HG03135 (cell line): Measurements from ENCODE around the gene PROC.

Source experiments
- ATAC-seq: cut with Tn5 transposase; IDR thresholded peaks from one replicate; pipeline ENCODE4 v1.9.1; 2021; ENCODE audit warnings: mild to moderate bottlenecking, moderate library complexity; ENCODE audit not compliant: unreplicated experiment

The PROC gene

DNA sequence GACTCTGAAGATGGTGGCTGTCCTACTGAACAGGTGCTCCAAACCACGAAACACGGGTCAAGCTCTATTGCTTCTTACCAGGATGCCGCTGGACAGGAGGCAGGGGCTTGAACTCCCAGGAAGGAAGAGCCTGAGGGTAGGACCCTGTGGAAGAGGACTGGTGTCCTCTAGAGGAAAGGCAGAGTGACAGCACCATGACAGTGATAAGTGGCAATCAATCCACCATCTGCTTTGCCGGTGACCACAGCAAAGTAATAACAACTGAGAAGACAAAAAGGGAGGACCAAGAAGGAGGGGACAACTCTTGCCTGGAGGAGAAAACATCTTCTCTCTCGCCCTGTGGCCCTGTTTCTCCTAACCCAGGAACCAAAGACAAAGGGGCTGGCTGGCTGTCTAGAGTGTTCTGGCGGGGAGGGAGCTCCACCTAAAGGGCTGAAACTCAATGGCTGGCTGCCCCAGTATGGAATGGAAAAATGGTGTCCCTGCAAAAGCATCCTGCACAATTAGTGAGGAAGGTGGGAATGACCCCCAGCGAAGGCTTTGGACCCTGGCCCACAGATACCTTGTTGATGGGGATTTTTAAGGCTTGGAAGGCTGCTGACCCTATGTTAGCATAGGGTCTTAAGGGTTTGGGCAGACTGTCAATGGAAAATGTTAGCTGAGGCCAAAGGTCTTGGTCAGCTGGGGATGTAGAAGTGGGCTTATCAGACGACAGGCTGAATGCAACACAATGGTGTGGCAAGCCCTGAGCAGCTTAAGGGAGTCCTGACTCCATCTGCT is 35.4 kb downstream of the PROC start:
- ATAC-seq = no peak

DNA sequence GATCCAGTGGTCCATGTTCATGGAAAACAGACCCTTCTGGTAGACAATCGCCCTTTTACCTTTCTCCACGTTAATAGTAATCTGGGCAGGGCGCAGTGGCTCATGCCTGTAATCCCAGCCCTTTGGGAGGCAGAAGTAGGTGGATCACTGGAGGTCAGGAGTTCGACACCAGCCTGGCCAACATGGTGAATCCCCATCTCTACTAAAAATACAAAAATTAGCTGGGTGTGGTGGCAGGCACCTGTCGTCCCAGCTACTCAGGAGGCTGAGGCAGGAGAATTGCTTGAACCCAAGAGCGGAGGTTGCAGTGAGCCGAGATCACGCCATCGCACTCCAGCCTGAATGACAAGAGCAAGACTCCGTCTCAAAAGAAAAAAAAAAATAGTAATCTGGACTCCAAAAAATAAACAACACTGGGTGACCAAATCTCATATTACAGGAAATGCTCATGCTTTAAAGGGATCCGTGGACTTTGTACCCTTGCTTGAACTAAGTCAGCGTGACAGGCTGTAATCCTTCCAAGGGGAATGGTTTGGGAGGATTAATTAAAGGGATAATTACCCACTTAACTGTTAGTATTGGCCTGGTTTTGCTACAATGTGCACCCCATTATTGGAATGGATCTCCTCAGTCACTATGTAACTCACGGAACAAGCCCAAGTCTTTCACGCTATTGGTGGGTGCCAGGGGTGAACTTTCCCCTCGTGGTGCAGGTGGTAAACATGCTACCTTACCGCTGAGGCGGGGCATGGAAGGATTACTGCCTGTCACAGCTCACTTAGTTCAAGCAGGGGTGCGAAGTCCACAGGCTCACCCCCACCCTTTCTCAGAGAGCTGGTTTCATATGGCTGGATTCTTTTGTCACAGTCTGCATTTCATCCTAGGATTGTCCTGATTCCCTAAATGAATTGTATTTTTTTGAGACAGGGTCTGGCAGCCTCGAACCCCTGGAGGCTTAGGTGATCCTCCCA is 36.7 kb downstream of the PROC start:
- no peak for ATAC-seq

- ATAC-seq = no peak
Measured at GRCh38 chr2:127455566-127456493, 37.6 kb downstream of the PROC start.

DNA sequence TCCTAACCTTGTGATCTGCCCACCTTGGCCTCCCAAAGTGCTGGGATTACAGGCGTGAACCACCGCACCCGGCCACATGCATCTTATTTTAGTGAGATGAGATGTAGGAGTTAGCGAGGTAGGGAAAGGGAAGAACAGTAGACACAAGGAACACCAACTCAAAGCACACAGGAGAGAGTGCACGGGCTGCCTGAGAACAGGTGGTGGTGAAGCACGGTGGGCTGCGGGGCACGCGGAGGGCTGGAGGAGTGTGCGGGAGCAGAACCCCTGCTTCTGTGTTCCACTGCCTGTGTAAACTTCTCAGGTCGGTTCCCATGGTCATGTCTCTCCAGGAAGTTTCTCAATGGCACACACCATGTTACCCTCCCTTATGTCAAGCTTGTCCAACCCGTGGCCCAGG is 38.7 kb downstream of the PROC start:
- ATAC-seq = no peak

- no peak for ATAC-seq
Measured at GRCh38 chr2:127462461-127462860, 44.2 kb downstream of the PROC start.

DNA sequence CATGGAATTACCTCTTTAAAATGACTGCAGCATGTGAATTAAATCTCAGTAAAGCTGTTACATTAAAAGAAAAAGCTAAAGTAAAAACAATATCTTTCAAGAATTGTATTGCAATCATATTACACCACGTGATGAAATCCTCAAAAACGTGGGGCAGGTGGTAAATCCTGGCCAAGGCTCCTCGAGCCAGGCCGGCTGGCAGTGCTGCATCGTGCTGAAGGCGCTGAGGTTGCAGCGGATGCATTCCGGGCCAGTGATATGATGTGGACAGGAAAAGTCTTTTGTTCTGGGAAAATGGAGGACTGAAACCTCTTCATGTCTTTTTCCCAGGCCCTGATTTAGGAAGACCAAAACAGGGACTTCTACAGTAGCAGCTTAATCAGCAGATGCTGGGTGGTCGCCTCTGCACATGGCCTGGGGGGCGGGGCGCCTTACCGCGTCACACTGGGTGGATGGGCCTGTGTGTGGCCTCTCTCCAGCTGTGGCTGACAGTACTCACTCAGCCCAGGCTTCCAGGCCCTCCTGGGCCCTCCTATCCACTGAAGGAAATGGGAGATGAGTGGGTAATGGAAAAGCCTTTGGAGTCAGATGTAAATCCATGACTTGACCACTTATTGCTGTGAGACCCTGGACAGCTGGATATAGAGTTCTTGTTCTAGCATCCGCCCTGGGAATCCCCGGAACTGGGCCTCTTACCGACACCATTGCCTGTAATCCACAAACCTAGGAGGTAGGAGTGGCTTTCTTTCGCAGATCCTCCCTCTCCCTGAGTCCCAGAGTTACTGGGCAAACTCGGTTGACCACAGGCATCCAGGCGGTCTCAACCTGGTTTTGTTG is 45.1 kb downstream of the PROC start:
- ATAC-seq = no peak

DNA sequence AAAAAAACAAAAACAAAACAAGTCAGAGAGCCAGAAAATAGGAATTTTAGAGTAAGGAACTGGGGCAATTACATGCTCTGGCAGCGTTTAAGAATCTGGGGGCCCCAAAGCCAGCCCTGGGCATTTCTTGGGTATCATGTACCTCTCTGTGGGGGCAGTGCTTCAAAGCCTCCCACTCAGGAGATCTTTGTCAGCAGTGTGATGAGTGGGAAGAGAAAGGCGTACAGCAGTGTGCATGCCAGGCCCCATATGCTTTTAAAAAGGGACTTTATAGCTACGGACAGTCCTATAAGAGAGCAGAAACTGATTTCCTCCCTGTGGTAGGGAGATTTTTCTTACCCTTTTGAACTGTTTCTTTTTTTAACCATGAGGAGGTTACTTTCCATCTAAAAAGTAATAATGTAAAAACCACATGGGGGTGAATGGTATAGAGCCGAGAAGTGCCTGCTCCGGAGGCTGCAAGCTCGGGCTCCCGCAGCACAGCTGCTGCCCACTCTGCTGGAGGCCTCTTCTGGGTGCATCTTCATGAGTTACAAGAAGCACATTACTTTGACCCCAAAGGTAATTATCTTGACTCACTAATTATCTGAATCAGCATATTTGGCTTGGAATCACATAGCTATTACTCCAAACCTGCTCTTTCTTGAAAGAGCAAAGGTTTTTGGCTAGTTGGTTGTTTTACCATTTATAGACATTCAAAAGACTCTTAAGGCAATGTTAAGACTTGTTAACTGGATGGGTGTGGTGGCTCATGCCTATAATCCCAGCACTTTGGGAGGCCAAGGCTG is 46.4 kb downstream of the PROC start:
- no peak for ATAC-seq

- no peak for ATAC-seq
Measured at GRCh38 chr2:127465258-127465657, 47.0 kb downstream of the PROC start.

GRCh38 chr2:127469051-127469450 is 50.8 kb downstream of the PROC start:
- no peak for ATAC-seq

DNA sequence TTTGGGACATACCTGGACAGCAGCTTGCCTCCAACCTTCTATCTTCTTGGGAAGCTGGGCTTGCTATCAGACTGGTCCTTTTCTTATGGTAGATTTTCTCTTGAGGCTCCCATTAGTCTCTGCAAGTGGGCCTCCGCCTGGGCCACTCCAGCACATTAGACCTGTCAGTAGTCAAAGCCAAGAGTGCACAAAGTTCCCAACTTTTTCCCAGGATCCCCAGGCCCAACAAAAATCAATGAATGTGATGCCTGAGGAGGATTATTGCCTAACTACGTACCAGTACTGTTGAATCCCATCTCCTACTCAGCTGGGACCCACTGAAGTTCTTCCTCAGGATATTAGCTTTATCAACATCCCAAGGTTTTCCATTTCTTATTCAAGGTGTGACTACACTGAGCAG is 51.7 kb downstream of the PROC start:
- ATAC-seq = no peak

DNA sequence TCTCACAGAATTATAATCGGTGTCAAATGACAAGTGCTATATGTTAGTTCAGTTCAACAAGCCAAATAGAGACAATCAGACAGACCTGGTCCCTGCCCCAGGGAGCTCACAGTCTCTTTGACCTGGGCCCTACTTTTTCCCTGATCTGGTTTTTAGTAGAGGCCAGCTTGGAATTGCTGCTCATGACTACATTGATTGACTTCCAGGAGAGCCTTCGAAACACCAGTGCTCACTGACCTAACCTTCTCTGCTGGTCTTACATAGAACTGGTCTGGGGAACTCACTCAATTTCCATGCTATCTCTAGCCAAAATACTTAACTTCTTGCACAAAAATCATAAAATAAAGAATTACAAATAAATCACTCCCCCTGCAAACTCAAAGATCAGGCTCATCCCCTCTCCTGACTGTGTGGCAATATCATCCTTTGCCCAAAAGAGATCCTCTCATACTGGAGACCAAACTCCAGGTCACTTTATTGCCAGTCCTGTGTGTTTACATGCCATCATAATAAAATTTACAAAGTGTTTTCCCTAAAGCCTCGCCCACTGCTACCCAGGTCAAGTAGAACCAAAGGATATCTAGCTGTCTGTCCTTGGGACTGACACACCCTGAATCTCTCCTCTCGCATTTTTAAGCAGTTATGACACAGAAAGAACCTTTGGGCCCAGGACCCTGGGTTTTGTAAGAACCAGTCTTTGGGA is 53.2 kb downstream of the PROC start:
- no peak for ATAC-seq

DNA sequence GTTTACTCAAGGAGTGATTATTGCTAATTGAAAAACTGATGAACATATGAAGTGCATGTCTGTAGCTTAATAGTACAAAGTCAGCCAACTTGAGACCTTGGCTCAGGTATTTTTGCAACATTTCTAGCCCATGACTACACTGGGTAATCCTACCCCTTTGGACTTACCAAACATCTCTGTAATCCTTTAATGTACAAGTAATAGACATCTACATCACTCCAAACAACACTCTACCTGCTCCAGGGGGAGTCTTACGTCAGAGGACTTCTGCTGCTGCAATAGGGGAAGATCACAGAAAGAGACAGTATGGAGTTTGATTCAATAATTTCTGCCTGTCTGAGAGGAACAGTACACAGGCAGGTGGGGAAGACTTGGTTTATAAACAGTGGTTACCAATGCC is 54.0 kb downstream of the PROC start:
- no peak for ATAC-seq

DNA sequence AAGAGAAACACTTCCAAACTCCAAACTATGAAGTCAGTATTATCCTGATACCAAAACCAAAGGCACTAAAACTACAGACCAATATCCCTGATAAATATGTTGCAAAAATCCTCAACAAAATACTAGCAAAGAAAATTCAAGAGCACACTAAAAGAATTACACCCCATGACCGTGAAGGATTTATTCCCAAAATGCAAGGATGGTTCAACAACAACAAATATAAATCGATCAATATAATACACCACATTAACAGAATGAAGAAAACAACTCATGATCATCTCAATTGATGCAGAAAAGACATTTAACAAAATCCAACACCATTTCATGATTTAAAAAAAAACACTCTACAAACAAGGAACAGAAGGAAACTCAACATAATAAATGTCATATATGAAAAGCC is 57.6 kb downstream of the PROC start:
- no peak for ATAC-seq
